Stomach (tissue), 4 donors: ENCODE results near the gene EPYC.

Source experiments
- EP300 ChIP-seq: sonication (generic); formaldehyde crosslinking; IDR thresholded peaks from one replicate; pipeline ENCODE4 v1.6.1; 2017; ENCODE audit warnings: antibody characterized with exemption
- POLR2AphosphoS5 ChIP-seq, 3 donors: sonication (generic); formaldehyde crosslinking; IDR thresholded peaks; one replicate each; pipeline ENCODE4 v1.6.1; 2016; ENCODE audit warnings: antibody characterized with exemption in 3 of 3
- TF ChIP-seq, protein P1 (sequence below), 7 experiments: fragments of 450-650 bp in 4 of 7; fragments of 200-600 bp in 3 of 7; sonication (generic) in 3 of 7; IDR thresholded peaks; one replicate each; pipeline ENCODE4 v1.5.1; 2016 to 2019; ENCODE audit warnings: antibody characterized with exemption in 7 of 7, control low read depth in 2 of 7, mild to moderate bottlenecking in 1 of 7

DNA sequence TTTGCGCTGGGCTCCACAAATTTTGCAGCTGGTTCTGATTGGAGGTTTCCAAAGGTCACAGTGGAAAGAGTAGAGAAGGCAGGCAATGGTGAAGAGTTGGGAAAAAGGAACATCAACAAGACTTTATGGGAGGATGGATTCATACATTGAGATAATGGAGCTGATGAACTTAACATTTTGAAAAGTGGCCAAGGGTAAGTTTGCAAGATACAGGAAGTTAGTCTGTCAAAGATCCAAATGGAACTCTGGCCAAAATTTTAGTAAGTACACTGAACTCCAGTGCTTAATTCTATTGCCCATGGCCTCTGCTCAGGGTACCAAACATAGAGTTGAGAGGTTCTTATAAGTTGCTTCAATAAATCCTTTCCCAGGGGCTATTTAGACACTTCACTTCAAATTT, 65.4 kb downstream of the EPYC start:
- TF ChIP-seq, protein P1, sequence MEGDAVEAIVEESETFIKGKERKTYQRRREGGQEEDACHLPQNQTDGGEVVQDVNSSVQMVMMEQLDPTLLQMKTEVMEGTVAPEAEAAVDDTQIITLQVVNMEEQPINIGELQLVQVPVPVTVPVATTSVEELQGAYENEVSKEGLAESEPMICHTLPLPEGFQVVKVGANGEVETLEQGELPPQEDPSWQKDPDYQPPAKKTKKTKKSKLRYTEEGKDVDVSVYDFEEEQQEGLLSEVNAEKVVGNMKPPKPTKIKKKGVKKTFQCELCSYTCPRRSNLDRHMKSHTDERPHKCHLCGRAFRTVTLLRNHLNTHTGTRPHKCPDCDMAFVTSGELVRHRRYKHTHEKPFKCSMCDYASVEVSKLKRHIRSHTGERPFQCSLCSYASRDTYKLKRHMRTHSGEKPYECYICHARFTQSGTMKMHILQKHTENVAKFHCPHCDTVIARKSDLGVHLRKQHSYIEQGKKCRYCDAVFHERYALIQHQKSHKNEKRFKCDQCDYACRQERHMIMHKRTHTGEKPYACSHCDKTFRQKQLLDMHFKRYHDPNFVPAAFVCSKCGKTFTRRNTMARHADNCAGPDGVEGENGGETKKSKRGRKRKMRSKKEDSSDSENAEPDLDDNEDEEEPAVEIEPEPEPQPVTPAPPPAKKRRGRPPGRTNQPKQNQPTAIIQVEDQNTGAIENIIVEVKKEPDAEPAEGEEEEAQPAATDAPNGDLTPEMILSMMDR (IDR thresholded peaks at IDR 0.05) = no peak
- no peak for TF ChIP-seq POLR2AphosphoS5 (IDR thresholded peaks at IDR 0.05)
- TF ChIP-seq EP300 = no peak
